NCI-H82 (cell line): ENCODE results near the gene CBFA2T2.

Source experiments
- DNase-seq: peaks from one replicate; lab custom pipeline; 2025; lab: John Stamatoyannopoulos, UW

The CBFA2T2 gene

DNA sequence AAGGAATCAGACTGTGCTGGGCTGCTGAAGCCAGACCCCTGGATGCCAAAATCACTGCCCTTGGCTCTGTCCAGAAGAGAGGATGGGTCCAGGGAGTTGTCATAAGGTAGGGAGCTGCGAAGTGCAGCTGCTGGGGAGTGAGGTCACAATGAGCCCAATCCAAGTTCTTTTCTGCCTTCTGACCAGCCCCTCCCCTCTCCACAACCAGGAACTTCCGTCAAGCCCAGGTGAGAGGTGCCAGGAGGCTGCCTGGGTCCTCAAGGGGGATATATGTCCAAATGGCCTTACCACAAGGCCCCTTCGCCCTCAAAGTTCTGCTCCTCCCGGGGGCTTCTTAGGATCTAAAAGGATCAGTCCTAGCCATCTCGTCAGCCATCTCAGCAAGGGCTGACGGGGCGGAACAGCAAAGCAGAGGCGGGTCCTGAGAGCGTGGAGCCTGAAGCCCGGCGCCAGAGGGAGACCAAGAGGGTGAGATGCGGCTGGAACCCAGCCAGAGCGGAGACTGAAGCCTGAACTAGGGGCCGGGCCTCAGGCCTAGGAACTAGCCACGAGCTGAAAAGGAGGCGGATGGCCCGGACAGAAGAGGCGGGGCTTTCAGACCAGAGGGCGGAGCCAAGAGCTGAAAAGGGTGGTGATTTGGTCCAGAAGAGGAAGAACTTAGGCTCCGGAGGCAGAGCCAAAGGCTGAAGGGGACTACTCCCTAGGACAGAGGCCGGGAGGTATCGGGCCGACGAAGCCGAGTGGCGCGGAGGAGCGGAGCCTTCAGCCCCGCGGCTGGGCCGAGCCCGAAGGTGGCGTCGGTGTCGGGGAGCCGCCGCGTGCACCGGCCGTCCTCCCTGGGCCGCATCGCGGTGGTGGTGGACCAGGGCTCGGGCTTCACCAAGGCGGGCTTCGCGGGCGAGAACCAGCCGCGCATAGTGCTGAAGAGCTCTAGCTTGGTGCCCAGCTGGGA lies 176.7 kb downstream of the CBFA2T2 start, which contains the start of gene ACTL10:
ACTL10 (plus strand) TSS at position 651 of the 952 bp plus-strand sequence. CDS start 555 bp downstream, outside the sequence.
- DNase-seq, result peak; percentile 99

DNA sequence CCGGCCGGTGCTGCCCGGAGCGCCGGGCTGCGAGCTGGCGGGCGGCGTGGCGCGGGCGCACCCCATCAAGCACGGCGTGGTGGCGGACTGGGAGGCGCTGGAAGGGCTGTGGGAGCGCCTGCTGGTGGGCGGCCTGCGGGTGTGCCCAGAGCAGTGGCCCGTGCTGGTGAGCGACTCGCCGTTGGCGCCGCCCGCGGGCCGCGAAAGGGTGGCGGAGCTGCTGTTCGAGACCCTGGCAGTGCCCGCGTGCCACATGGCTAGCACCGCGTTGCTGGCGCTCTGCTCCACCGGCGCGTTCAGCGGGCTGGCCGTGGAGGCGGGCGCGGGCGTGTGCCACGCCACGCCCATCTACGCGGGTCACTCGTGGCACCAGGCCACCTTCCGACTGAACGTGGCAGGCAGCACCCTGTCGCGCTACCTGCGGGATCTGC lies 177.4 kb downstream of the CBFA2T2 start:
- peak; percentile 68 for DNase-seq

DNA sequence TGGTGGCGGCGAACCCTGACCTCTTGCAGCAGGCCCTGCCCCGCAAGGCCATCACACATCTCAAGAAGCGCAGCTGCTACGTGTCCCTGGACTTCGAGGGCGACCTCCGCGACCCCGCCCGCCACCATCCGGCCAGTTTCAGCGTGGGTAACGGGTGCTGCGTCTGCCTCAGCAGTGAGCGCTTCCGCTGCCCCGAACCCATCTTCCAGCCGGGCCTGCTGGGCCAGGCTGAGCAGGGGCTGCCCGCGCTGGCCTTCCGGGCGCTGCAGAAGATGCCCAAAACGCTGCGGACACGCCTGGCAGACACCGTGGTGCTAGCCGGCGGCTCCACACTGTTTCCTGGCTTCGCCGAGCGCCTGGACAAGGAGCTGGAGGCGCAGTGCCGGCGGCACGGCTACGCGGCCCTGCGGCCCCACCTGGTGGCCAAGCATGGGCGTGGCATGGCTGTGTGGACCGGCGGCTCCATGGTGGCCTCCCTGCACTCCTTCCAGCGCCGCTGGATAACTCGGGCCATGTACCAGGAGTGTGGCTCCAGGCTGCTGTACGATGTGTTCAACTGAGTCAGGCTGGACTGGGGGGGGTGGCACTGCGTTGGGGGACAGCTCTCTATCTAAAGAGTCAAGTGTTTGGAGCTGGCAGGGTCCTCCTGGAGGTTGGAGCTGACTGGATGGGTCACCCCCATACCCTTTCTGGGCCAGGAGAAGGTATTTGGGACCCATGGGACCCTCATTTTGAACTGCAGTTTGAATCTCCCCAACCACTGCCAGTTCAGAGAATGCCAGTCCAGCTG lies 178.0 kb downstream of the CBFA2T2 start:
- DNase-seq, result peak; percentile 92

DNA sequence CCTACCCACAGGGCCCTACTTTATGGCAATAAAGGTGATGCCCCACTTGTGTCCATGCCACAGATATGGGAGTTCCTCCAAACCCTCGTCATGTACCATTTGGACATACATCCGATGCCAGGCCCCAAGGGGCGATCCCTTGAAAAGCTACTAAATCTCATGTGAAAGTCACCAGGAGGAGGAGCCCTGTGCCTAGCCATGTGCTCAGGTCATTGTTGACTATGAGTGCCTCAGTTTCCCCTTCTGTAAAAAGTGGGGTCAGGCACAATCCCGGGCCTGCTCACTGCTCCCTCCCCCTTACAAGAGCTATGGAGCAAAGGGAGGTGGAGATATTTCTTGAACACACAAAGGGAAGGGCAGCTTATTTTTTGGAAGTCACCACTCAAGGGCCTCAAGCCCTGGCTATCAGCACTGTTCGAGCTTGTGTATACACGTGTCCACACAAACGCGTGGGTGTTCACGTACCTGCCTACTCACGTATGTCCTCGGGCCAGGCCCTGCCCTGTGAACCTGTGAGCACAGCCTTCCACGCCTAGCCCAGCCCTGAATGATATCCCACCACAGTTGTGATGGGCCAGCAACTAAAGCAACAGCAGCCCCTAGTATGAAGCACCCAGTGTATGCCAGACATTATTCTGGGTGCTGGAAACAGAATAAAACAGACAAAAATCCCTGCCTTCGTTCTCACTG lies 178.7 kb downstream of the CBFA2T2 start:
- no peak for DNase-seq

DNA sequence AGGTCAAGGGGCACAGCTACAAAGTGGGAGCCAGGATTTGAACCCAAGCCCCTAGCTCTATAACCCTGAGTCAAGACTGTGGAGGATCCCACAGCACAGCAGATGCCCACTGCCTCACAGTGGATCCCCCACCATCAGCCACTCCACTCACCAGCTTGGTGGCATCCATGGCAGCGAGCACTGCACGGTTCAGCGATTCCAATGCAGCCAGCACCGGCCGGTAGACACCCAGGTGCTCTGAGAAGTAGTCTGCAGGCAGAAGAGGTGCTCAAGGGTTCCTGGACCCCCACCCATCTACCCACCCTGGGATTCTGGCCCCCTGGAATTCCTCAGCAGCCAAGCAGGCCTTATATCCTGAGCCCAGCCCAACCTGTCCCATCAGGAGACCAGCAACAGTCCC lies 179.3 kb downstream of the CBFA2T2 start:
- no peak for DNase-seq

DNA sequence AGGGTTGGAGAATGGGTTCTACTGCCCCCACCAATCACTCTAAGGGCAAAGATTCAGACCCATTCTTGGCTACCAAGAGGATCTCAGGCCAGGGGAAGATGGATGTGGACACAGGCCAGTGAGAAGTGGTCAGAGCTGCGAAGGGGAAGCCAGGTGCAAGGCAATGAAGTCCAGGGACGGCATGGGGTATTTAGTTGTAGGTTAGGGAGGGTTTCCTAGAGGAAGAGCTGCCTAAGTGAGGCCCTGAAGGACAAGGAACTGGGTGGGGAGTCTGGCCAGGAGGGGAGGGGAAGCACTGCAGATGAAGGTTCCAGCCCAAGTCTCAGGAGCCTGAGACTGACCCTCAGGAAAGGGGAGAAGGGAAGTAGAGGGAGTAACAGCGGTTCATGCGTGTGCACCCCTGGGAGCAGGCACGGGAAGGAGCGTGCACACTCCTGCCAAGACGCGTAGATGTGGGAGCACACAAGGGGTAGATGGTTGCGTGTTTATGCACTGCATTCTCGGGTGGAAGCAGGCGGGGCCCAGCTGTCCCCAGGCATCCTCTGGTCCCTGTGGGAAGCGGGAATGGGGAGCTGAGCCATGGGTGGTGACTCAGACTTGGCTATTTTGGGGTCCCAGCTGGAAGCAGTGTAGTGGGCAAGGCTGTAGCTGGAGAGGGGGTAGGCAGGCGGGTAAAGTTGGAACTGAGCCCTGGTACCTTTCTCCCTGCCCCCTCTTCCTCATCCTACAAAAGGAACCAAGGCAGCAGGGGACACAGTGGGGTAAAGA lies 180.2 kb downstream of the CBFA2T2 start:
- DNase-seq, result no peak

DNA sequence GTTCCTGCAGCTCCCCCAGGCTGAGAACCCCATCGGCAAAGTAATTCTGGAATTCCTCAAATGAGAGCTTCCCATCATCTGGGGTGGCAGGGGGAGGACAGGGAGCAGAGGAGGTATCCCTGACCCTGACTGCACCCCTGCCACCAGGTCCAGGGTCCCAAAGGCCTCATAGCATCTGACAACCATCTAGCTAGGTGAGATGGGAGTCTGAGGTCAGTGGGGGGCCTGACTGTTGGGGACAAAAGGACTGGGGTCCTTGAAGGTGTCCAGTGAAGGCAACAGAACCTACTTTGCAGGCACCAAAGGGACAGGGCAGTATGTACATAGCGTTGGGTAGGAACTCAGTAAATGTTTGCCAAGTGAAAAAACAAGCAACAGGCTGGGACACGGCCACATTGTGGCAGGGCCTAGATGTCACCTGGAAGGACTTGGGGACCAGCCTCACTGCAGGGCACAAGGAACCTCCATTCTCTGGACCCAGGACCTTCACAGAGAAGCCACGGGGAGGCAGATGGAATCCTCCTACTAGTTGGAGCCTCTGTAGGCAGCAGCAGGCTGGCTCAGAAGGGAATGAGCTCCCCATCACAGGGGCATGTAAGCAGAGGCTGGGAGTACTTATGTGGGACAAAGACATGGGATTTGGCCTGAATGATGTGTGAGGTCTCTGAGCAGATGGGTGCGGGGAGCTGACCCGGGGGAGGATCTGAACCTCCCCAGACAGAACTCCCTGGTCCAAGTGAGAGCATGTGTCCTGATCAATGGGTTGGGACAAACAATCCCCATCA lies 181.0 kb downstream of the CBFA2T2 start:
- DNase-seq, result no peak

DNA sequence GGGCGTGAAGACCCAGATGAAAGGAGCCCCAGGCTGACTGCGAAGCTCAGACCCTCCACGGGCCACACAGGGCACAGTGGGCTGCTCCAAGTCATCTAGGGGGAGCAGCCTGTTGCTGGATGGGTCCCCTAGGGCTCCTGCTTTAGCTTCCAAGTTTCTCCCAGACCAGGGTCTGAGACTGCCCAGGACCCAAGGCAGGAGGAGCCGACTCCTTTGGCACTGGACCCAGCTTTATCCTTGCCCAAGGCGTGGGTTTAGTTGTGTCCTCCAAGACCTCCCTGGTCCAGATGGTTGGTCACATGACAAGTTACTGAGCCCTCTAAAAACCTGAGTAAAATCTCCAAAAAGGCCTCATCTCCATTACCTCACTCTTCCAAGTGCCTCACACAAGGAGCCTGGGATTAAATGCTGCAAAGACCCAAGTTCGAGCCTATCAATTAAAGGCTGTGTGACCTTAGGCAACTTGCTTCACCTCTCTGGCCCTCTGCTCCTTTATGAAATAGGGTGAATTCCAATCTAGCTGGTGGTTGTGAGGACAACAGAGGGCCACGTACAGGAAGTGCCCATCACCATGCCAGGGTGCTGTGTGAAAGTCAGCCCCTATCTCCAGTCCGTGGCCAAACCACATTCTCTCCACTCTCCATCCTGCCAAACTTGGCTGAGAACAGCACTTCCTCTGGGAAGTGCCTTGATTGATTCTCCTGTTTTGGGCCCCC lies 181.8 kb downstream of the CBFA2T2 start:
- no peak for DNase-seq

DNA sequence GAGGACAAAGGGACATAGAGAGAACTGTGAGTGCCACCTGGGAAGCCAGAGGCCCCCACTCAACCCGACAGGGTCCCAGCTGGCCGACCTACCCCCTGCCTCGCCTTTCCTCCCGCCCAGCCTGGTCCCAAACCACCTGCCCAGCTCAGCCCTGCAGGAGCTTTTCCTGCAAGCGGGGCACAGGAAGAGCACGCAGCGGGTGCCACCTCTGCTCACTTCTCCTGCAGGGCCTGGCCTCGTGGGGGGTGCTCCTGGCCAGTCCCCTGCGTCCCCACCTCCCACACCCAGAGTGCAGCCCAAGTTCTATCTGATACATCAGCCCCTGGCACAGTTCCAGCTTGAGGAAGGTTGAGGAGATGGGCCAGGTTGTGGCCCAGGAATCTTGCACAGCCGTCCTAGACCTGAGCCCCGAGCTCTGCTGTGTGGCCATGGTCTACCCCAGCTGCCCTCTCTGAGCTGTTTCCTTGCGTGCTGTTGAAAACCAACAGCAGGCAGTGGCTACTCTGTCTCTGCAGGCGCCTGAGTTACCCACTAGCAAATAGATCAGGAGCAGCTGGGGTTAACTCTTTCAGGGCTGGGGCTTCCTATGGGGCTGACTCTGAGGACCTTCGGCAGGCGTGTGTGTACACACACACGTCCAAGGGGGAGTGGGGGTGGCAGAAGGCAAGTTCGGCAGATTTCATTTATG lies 182.7 kb downstream of the CBFA2T2 start:
- DNase-seq, result peak; percentile 82

DNA sequence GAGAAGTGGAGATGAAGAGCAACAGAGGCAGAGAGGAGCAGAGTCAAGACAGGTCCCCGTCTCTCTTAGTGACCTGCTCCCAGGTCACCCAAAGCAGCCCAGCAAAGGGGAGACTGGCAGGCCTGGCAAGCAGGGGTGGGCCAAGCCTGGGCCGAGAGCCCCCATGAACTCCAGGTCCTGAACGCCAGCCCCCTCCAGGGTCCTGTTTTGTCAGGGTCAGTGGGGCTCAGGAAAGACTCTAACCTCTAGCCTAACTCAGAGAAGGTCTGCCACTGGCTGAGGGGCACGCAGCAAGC lies 183.2 kb downstream of the CBFA2T2 start:
- no peak for DNase-seq

DNA sequence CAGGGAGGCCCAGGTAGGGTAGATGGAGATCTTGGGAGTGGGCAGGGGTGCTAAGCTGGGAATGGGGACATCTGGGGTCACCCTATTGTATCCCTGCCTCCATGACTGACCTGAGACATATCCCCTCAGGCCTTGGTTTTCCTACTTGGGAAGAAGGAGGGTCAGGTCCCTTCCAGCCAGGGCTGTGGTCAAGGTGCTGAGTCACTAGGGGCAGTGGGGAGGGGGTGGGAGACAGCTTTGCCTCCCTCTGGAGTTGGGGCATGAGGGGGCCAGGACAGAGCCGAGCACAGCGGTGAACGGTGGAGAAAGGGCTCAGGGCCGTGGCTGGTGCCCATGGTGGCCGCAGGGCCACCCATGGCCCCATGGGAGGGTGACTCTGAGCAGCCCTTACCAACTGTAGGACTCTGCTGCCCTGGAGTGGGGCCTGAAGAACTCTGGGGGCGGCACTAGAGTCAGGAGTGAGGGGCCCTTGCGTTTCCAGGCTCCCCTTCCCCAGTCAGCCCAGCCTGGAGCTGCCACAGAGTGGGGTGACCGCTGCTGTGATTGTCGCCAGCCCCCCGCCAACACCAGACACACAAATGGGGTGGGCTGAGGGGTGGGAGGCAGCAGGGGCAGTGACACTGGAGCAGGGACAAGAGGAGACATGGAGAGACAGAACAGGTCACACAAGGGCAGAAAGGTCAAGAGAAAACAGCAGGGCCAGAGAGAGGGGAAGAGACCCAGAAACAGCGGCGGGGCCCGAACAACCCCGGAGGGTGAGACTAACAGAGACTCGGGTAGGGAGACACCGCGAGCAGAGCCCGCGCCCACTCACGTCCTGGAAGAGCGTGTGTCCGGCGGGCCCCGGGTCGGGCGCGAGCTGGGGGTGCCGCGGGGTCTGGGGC lies 183.8 kb downstream of the CBFA2T2 start:
- peak; percentile 51 for DNase-seq

DNA sequence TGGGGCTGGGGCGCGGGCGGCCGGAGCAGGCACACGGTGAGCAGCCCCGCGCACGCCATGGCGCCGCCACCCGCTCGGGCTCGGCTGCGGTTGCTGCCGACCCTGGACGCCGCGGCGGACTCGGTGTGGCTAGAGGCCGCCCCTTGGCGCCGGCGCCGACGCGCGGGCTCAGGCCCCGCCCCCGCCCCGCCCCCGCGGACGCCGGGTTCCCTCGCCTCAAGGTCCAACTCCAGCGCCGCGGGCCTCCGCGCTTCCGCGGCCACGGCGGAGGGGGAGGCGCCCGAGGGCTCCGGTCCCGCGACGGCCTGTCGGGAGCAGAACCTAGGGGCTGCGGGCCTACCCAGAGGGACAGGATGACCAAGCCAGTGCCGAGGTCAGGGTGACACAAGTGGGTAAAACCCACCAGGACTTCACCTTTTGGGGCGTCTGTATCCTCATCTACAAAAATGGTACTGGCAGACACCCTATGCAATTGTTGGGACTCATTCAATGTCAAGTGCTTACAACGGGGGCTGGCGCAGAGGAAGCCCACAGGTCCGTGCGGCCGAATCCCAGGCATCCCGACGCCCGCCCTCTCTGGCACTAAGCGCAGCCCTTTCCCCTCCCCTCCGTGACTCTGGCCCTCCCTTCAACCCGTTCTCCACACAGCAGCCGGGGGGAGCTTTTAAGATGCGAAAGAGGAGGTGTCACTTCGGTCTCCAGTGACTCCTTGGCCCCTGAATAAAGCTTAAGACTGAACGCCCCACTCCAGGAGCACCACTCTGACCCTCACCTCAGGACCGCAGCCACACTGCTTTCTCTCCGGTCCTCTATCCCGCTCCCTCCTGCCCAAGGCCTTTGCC lies 184.6 kb downstream of the CBFA2T2 start, which contains the start of gene NECAB3:
NECAB3 (minus strand) TSS at position 135 of the 842 bp plus-strand sequence; CDS start at position 59, 76 bp downstream.
- peak; percentile 84 for DNase-seq

DNA sequence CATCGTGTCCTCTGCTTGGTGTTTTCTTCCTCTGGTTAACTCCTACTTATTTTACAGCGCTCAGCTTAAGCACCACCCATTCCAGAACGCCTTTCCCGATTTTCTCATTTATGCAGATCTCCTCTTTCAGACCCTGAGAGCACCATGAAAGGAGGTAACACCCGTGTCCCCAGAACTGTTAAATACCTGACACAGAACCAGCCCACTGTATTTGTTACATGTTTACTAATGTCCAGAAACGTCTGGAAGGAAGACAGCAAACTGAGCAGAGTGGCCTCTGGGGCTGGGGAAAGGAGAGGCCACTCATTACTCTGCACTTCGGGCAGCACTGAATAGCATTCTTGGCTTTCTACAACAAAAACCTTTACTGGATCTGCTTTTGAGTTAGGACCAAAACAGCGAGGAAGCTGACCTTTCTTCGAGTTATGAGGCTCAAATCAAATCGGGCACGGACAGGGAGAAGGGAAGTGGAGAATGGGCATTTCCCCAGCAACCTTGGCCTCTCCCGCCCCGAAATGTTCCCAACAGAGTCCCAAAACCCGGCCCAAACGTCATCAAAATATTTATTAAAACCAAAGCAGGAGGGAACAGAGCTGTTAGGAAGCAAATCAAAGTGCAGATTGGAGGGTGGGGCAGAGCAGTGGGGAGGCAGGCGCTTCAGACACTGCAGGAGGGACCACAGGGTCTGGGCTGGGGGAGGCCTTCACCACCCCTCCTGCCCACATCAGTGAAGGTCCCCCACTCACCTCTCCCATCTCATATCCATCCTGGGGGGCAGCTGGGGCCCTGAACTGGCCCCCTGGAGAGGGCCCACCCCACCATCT lies 185.5 kb downstream of the CBFA2T2 start:
- no peak for DNase-seq

DNA sequence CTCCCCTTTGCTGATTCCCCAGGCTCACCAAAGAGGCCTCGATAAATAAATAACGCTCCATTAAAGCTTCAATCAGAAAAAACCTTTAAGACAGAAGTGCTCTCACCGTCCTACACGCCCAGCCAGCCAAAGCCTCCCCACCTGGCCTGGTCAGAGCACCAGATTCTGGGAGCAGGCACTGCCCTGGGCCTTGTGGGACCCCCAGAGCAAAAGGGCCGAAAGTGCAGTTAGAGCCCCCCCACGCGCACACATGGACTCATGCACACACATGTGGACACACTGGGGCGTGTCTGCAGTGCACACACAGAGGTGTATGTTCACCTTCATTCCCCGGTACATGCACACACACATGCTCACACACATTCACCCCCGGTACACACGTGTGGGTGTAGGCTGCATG lies 186.2 kb downstream of the CBFA2T2 start:
- no peak for DNase-seq

DNA sequence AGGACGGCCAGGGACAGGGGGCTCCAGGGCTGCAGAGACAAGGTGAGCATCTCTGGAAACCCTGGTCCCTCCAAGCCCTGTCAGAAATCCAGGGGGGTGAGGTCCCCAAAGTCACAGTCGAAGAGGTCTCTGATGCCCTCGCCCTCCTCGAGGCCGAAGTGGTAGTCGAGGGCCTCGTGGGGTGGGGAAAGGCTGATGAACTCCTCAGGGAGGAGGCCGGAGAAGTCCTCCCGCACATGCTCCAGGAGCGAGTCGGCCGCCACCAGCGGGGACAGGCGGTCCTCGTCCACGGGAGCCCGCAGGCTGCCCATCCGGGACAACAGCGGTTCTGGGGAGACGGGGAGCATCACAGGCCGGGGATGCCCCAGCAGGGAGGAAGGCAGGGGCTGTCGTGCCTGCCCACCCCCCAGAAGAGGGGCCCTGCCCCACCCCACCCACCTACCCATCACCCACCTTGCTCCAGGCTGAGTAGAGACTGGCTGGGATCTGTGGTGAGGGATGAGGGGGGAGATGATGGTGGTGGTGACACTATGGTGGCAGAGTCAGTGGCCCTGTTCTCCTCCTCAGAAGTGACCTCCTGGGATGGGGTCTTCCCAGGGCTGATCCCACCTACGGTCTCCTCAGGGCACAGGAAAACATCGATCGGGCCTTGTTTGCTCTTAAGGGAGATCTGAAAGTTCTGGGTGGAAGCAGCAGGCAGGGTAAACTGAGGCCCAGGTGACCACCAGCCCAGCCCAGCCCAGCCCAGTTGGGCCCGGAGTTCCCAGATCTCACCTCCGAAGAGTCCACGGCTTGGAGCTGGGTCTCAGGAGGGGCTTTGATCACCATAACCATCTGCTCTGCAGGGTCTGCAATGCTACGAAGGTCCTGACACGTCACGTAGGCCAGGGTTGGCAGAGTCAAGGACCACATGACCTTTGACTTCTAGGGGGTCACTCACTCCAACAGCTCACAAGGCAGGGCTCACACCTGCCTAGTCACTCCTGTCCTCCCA lies 187.1 kb downstream of the CBFA2T2 start:
- DNase-seq, result no peak
